Activated effector memory CD4-positive, alpha-beta T cell treated with Interleukin-2 at 50 U/mL for 16 hours (primary cell): ENCODE results near the gene JOSD2.
"Not testable (repeated sequence)": the region's sequence is repeated elsewhere in the genome, so short reads cannot be mapped to it uniquely, and the experiment has no call there.

Experiments
- DNase-seq: peaks from one replicate; pipeline ENCODE4 v3.0.0-alpha.2; 2020

JOSD2 gene

DNA sequence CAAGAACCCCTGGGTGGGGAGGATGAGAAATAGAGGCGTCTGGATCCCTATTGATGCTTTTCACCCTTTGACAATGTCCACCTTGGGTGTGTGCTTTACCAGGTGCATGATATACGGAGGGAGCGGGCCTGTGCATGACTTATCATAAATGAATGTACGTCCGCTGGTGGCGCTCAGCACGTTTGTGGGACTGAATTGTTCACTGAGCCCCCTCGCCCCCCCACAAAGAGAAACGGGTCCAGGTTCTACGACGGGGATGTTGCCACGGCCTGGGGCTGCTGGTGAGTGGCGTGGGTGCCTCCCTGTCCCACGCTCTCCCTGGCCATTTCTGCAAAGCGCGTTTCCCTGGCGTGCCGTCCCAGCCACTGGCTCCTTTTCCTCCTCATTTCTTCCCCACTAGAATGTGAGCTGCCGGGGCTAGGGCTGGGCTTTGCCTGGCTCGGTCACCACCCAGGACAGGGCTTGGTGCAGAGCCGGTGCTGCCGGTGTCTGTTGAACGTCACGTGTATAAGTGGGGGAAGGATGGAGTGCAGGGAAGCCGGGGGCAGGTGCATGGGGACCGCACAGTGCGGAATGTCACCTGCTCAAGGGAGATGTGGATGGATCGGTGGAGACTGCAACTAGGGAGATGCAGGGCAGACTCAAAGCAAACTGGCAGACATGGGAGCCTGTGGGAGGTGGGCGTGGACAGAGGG lies 35.7 kb upstream of the JOSD2 start:
- no peak for DNase-seq

GRCh38 chr19:50542943-50543342 lies 32.0 kb upstream of the JOSD2 start:
- no peak for DNase-seq

GRCh38 chr19:50537769-50538230 lies 26.8 kb upstream of the JOSD2 start:
- peak; percentile 32 for DNase-seq

DNA sequence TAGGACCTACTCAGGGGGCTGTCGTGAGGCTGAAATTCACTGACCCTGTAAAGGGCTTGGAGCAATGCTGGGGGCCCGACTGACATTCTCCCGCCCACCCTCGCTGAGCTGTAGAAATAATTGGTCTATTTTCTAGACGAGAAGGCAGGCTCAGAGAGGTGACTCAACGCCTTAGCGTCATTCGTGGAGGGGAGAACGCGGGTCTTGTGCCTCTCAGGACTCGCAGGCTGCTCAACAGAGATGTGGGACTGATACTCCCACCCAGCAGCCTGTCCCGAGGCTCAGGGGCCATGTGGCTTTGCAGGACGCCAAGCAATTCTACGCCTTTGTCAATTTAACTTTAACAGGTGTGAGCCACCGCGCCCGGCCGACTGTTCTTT lies 26.3 kb upstream of the JOSD2 start:
- no peak for DNase-seq

- no peak for DNase-seq
Measured at GRCh38 chr19:50536662-50537305, 25.8 kb upstream of the JOSD2 start.

- DNase-seq, result no peak
Measured at GRCh38 chr19:50535672-50536187, 24.7 kb upstream of the JOSD2 start.

DNA sequence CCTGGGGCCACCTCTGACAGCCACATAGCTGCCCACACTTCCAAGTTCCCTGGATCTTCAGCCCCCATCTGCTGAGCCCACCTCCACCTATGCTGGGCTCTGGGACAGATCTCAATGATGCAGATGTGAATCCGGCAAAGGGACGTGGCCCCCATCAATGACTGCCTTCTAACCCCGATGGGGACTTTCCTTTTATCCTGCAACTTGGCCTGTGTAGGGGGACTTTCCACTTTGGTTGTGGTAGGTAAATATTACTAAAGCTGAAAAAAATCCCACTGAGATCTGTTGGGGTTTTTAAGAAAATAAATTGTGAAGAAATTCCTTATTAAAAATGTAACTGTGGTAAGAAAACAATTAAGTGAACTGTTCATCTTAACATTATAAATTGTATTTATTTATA lies 23.5 kb upstream of the JOSD2 start:
- DNase-seq, result no peak

- no peak for DNase-seq
Measured at GRCh38 chr19:50532952-50533351, 22.0 kb upstream of the JOSD2 start.

GRCh38 chr19:50531171-50531612 lies 20.2 kb upstream of the JOSD2 start:
- DNase-seq, result no peak

GRCh38 chr19:50528052-50528451 lies 17.1 kb upstream of the JOSD2 start:
- not testable (repeated sequence) for DNase-seq

- no peak for DNase-seq
Measured at GRCh38 chr19:50522881-50523280, 11.9 kb upstream of the JOSD2 start.

- no peak for DNase-seq
Measured at GRCh38 chr19:50520822-50521465, 10.0 kb upstream of the JOSD2 start.

DNA sequence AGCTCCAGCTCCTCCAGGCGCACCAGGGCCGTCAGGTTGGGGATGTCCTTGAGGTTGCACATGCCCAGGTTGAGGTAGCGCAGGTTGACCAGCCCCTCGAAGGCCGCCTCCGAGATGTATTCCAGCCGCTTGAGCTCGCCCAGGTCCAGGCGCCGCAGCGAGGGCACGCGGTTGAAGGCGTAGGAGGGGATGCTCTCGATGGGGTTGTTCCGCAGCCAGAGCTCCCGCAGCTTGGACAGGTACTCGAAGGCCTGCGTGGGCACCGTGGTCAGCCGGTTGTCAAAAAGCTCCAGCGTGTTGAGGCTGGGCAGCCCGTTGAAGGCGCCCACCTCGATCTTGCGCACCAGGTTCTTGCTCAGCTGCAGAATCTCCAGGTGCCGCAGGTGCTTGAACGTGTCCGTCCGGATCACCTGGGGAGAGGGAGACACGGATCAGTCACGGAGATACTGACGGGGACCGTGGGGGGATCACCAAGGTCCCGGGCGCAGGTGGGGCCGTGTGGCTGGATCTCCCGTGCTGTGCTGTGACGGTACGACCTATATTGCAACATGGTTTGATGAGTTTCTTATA lies 8.1 kb upstream of the JOSD2 start:
- DNase-seq, result no peak

- no peak for DNase-seq
Measured at GRCh38 chr19:50518091-50519005, 7.4 kb upstream of the JOSD2 start.

DNA sequence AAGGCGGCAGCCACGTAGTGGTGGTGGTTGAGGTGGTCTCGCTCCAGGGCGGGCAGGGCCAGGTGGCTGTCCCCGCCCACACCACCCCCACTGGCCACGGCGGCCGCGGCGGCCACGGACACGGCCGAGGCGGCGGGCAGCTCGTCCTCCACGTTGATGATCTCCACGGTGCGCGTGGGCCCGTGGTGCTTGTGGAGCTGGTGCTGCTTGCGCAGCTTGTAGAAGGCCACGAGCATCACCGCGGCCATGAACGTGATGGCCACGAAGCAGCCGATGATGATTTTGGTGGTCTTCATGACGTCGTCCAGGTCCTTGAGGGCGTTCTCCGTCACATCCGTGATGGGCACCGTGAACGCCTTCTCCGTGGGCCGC lies 6.7 kb upstream of the JOSD2 start:
- DNase-seq, result no peak

DNA sequence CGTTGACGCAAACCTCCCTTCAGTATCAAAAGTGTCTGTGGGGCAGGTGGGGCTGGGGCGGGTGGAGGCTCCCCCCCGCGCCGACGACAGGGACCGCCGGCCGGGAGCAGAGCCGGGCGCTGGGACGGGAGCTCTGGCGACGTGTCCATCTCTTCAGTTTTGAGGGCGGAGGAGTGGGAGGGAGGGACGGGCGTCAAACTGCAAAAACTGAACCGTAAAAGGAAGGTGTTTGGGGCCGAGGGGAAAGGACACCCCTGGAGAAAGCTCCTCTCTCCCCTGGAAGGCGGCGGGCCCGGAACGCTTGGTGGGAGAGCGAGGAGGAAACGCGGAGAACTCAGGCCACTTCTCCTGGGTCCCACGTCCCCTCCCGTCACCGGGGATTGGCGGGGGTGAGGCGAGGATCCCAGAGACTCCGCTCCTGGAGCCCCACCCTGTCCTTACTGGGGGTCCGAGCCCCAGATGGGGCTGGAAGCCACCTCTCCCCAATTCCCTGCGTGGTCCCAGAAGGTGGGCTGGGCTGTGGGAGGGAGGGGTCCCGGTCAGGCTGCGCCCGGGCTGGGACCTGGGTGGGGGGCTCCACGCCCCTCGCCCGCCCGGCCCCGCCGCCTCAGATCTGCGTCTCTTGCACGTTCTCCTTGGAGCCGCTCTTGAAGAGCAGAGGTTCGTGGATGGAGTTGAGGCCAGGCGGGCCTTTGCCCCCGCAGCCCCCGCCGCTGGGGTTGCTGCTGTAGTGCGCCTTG lies 6.1 kb upstream of the JOSD2 start:
- no peak for DNase-seq

DNA sequence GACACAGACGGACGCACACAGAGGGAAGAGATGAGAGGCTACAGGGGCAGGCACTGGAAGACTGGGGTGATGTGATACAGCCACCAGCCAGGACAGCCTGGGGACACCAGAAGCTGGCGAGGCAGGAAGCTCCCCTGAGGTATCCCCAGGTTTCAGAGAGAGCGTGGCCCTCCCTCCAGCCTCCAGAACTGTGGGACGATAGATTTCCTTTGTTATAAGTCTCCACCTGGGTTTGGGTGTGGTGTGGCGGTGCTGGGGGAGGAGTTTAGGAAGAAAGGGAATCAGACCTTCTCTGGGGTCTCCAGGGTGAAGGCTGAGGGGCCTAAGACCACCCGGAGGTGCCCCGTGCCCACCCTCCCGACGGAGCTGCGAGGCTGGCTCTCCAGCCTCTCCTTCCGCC lies 5.5 kb upstream of the JOSD2 start:
- DNase-seq, result no peak

DNA sequence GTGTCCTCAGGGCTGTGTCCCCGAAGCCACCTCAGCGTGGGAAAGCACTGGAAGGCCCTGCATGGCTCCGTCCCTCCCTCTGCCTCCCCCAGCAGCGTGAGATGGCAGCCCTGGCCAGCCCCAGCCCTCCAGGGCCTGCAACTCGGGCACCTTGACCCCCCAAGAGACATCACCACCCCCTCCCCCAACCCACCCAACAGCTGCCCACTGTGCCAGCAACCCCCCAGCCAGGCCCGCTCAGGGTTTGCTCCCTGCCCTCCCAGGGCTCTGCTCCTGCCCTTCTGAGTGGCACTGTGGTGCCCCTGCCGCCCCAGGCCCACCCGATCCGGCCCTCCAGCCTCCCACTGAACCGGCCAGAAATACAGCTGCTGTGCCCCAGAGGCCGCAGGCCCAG lies 4.2 kb upstream of the JOSD2 start:
- no peak for DNase-seq

GRCh38 chr19:50514346-50515167 lies 3.6 kb upstream of the JOSD2 start:
- DNase-seq, result no peak

DNA sequence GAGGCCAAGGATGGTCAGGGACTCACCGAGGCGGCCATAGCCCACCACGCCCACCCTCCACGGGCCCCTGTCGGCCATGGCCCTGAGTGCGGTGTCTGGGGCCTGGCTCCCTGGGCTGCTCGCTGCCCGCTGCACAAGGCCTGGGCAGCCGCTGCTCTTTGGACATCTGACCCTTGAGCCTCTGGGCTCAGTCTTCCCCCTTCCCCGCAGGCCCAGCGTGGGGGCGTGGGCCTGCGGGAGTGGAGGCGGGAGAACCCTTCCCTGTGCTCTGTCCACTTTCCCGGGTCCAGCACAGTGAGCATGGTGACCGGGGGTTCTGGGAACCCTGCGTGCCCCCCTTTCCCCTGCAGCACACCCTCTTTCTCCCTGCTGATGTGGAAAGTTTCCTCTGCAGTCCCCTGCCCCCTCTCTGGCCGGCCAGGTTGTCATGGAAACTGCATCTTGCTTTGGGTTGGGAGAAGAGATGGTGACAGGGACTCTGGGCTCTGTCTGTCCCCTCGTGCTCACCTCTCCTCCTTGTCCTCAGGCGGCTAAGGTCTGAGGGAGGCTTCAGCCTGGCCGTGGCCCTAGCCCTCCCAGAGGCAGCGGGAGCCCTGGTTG lies 2.9 kb upstream of the JOSD2 start, which contains the start of gene ASPDH:
ASPDH (minus strand) TSS at position 168 of the 600 bp plus-strand sequence; CDS start at position 78, 90 bp downstream.
- no peak for DNase-seq
